H4 (cell line): ENCODE results near the gene C1QL2. TPM values are rescaled to one million over a fixed set of nuclear protein-coding genes. Genes with fewer than 3 reads are reported as not detected.

ENCODE experiments used
- DNase-seq: peaks from one replicate; pipeline ENCODE4 v3.0.0-alpha.2; 2015; ENCODE audit warnings: low spot score
- total RNA-seq: library from RNA; depleted of rRNA; stranded (reverse); fragments of >200 nt; shearing (Covaris generic); gene quantifications from 2 replicates; pipeline ENCODE4 v1.2.3, GENCODE V29; 2014

Gene C1QL2
- total RNA-seq, 1 experiment from 2014 or later = not detected

- peak; percentile 79 for DNase-seq
Measured at GRCh38 chr2:119179202-119179601, 20.7 kb upstream of the C1QL2 start.

DNA sequence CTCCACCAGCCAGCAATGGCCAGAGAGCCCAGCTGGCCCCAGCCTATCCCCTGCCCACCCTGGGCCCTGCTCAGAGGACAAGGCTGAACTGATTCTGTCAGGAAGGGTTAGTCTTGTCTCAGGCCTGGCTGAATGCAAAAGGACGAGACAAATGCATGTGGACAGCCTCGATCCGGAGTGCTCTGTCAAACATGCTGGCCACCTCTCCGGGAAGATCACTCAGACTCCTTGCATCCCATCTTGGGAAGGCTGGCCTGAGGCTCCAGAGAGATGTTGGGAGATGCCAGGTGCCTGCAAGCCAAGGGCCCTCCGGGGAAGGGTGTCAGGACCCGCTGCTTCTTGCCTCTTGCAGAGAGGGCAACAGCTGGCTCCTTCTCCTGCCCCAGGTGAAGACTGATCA, 20.2 kb upstream of the C1QL2 start:
- DNase-seq = no peak

GRCh38 chr2:119177838-119178190, 19.3 kb upstream of the C1QL2 start:
- no peak for DNase-seq

DNA sequence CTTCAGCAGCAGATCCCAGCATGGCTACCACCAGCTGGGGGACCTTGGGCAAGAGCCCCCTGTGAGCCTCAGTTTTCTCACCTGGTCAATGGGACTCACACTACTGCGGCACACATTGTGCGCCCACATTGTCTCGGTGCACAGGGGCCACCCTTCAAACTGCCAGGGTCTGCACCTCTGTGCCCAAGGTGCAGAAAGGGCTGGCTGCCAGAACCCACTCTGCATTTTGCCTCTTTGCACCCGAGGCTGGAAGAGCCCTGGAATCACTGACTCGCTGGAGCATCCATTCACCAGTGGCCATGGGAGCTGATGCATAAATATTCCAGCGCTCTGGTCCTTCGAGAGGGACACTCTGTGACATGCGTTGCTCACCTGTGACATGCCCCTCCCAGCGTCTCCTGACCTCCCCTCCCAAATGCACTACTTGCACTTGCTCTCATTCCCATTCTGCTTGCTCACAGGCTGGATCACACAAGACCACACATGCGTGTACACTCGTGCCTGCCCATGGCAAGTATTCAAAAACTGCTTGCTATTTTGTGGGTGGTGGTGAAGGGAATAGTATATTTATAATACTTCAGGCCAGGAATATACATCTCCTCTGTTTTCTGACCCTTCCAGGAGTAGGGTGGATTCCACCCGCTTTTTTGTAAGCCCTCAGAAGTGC, 18.8 kb upstream of the C1QL2 start:
- DNase-seq = no peak

DNA sequence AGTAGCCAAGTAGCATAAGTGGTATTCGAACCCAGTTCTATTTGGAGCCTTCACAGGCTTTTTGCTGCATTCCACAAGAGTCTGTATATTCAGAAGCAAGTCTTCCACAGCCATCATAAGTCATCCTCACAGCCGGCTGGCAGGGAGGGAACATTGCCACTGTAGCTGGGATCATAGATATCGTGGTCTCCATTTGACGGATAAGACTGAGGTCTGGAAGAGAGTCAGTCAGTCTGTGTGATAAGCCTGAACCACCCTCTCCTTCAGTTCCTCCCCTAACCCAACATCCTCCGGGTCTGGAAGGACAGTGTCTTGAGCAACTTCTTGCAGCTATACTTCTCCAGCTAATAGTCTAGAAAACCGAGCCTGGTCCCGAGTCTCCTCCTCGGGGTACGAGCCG, 17.0 kb upstream of the C1QL2 start:
- DNase-seq = no peak

DNA sequence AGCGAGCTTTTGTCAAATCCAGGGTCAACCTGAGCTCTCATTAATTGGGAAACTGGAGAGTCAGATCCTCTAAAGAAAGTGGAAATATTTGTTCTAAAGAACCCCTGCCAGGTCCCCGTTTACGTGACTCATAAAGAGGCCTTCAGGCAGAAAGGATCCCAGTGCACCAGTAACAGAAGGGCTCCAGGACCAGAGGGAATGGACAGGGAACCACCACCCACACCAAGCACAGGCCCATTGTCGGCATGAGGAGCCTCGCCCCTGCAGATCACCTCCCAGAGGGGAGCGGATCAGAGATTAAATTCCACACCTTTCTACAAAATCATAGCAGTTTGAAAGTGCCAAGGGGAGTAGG, 16.4 kb upstream of the C1QL2 start:
- no peak for DNase-seq

- DNase-seq = peak; percentile 36
Measured at GRCh38 chr2:119174216-119174992, 15.9 kb upstream of the C1QL2 start.

GRCh38 chr2:119173556-119174060, 15.1 kb upstream of the C1QL2 start:
- DNase-seq = no peak

DNA sequence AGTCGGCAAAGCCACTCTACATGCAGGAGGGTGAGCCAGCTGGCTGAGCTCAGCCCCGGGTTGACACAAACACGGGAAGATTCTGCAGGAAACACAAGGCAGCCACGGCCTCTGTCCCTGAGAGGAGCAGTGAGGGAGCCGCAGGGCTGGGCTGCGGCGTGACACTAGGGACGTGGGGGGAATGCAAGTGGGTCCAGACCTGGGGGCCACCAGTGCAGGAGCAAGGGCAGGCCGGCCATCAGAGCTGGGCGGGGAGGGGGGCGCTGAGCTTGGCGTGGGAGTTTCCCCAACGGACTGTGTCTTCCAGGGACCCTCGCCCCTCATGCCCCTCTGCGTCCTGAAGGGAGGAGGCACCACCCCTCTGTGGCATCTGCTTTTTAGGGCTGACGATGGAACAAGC, 12.0 kb upstream of the C1QL2 start:
- DNase-seq = no peak

GRCh38 chr2:119169717-119170116, 11.2 kb upstream of the C1QL2 start:
- no peak for DNase-seq

- DNase-seq = peak; percentile 14
Measured at GRCh38 chr2:119160361-119160990, 1.9 kb upstream of the C1QL2 start.

DNA sequence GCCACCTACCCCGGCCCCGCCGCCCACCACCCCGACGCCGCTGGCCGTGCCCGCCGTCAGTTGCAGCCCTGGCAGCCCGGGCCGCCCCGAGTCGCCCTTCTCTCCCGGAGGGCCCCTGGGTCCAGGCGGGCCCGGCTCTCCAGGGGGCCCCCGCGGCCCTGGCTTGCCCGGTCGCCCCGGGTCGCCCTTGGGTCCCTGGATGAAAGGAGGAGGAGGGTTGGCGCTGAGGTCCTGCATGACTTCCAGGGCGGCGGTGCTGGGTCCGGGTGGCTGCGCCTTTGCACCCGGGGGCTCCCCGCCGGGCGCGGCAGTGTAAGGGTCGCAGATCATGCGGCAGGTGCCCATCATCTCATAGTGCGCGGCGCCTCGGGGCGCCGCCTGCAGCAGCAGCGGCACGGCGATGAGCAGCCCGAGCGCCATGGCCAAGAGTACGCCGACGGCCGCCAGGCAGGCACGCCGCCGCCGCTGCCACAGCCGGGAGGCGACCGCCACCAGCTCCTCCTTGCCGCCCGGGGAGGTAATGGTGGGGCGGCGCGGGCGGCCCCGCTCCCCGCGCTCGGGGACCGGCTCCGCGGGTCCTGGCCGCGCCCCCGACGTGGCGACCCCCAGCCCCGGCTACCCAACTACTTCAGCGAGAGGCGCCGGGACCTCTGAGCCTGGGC, 570 bp downstream of the C1QL2 start:
- DNase-seq = no peak

GRCh38 chr2:119156891-119157773, 1.4 kb downstream of the C1QL2 start:
- no peak for DNase-seq

- DNase-seq = no peak
Measured at GRCh38 chr2:119156105-119156890, 2.3 kb downstream of the C1QL2 start.

GRCh38 chr2:119155633-119156032, 2.9 kb downstream of the C1QL2 start:
- DNase-seq = no peak

DNA sequence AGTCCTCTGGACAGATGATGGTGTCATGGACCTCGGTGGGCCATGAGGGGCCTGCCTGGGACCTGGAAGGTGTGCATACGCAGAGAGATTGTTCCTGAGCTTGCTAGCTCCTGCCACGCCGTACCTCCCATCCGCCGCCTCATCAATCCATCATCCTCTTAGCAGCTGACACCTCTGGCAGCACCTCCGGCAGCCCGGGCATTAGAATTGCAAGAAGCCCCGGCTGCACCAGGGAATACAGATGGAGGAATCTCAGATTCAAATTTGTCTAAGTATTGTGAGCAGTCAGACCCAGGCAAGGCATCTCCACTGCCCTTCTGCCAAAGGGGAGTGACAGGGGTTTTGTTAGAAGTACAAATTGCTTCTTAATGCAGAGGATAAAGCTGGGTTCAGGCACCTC, 4.5 kb downstream of the C1QL2 start:
- no peak for DNase-seq

DNA sequence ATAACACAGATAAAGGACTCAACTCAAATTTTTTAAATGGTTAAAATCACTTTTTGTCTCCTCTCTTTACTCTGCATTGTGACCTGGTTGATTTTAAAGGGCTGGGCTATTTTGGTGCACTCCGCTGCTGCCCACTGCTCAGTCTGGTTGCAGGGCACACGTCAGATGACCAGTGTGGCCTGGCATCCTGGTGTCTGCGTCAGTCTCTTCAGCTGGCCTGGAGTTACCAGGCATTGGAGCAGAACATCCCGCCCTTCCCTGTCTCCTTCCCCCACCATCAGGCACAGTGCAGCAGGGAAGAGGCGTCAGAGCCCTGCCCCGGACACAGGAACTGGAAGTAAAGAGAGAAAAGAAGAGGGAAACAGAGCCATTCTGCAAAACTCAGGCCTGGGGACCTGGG, 8.9 kb downstream of the C1QL2 start:
- no peak for DNase-seq

- no peak for DNase-seq
Measured at GRCh38 chr2:119147776-119148715, 10.5 kb downstream of the C1QL2 start.

GRCh38 chr2:119144806-119145205, 13.7 kb downstream of the C1QL2 start:
- no peak for DNase-seq
